Endodermal cell (in vitro differentiated cells): Measurements from ENCODE around the gene KERA. TPM values are rescaled to one million over a fixed set of nuclear protein-coding genes. Genes with fewer than 3 reads are reported as not detected.

Experiments used
- DNase-seq: peaks from one replicate; pipeline ENCODE4 v3.0.0-alpha.2; 2017
- H3K27ac ChIP-seq: 2 replicates; pipeline ENCODE4 v1.5.1; 2013; ENCODE audit warnings: mild to moderate bottlenecking, low read depth, low read length, moderate library complexity
- H3K27me3 ChIP-seq: 2 replicates; pipeline ENCODE4 v1.6.1; 2013; ENCODE audit warnings: mild to moderate bottlenecking, low read length, moderate library complexity; ENCODE audit not compliant: insufficient read depth, control insufficient read depth, poor library complexity, severe bottlenecking
- H3K36me3 ChIP-seq: 2 replicates; pipeline ENCODE4 v1.7.0; 2013; ENCODE audit warnings: mild to moderate bottlenecking, low read length, moderate library complexity; ENCODE audit not compliant: control insufficient read depth, insufficient read depth
- H3K4me1 ChIP-seq: one replicate; pipeline ENCODE4 v1.7.0; 2013; ENCODE audit warnings: low read length; ENCODE audit not compliant: control insufficient read depth, insufficient read depth
- H3K4me3 ChIP-seq: 2 replicates; pipeline ENCODE4 v1.5.1; 2013; ENCODE audit warnings: mild to moderate bottlenecking, low read length, moderate library complexity
- H3K9ac ChIP-seq: 2 replicates; pipeline ENCODE4 v1.6.1; 2013; ENCODE audit warnings: mild to moderate bottlenecking, low read length, moderate library complexity; ENCODE audit not compliant: poor library complexity, severe bottlenecking; ENCODE audit errors: extremely low read depth
- H3K9me3 ChIP-seq: 2 replicates; pipeline ENCODE4 v1.6.1; 2013; ENCODE audit warnings: mild to moderate bottlenecking, low read length, moderate library complexity; ENCODE audit not compliant: control insufficient read depth
- H3K27ac Mint-ChIP-seq: 2 replicates; pipeline ENCODE4 v1.8.0; 2020; ENCODE audit warnings: mixed read lengths
- H3K27me3 Mint-ChIP-seq: 2 replicates; pipeline ENCODE4 v1.8.0; 2021; ENCODE audit warnings: mild to moderate bottlenecking, mixed read lengths; ENCODE audit not compliant: insufficient read depth
- H3K36me3 Mint-ChIP-seq: 2 replicates; pipeline ENCODE4 v1.8.0; 2020; ENCODE audit warnings: low read depth, mixed read lengths
- H3K4me1 Mint-ChIP-seq: 2 replicates; pipeline ENCODE4 v1.8.0; 2020; ENCODE audit warnings: mixed read lengths
- H3K4me3 Mint-ChIP-seq: 2 replicates; pipeline ENCODE4 v1.8.0; 2020; ENCODE audit warnings: mild to moderate bottlenecking, moderate library complexity, mixed read lengths
- H3K9me3 Mint-ChIP-seq: 2 replicates; pipeline ENCODE4 v1.8.0; 2020; ENCODE audit warnings: mild to moderate bottlenecking, mixed read lengths
- WGBS, 2 experiments: methylation state at CpG; one replicate each; pipeline versions ENCODE4 v1.1.5 to v1.1.7; 2013; ENCODE audit warnings: missing lambda C conversion rate in 2 of 2, mixed read lengths in 1 of 2; ENCODE audit not compliant: insufficient coverage in 1 of 2, insufficient read length in 1 of 2; 5-methylcytosine and 5-hydroxymethylcytosine counted together
- total RNA-seq, 2 donors: library from RNA; stranded (reverse); fragmentation: NEBNext Ultra II Directional in 1 of 2; extraction: Animal tissue kit (Norgen Biotek cat#: 25700) in 1 of 2; gene quantifications; 2 replicates in 1 of 2; 3 replicates in 1 of 2; pipeline ENCODE4 v1.2.1, GENCODE V29; 2021
- TF ChIP-seq, protein P1 (sequence below): fragments of 200-600 bp; sonication (generic); conservative IDR thresholded peaks from 2 replicates; pipeline ENCODE4 v1.5.0; 2021; ENCODE audit warnings: antibody characterized with exemption, mild to moderate bottlenecking

The KERA gene
- total RNA-seq, 2 donors from 2014 or later, result not detected

DNA sequence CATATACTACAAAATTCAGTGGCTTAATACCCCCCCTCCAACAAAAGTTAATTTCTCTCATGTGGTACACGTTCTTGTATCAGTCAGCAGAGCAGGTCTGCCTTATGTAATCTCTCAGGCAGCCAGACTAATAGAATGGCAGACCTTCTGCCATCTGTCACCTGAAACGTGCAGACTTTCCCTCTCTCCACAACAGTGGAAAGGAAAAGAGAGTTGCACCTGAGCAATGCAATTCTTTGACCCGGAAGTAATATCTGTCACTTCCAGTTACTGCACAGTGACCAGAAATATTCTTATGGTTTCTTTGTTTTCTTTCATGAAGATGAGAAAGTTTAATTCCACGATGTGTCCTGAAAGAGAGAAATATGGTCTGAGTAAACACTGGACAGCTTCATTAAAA, 14.4 kb downstream of the KERA start:
- 85 to 92% methylated on average over 3 to 4 of the region's 4 CpGs for WGBS, 2 experiments
- no peak overlapping the region for H3K4me3 ChIP-seq
- H3K4me3 Mint-ChIP-seq, result no peak overlapping the region
- no peak overlapping the region for H3K9ac ChIP-seq
- no peaks in the 10 kb centered on the region for H3K9me3 Mint-ChIP-seq
- no peaks in the 10 kb centered on the region for H3K36me3 Mint-ChIP-seq
- TF ChIP-seq, protein P1, sequence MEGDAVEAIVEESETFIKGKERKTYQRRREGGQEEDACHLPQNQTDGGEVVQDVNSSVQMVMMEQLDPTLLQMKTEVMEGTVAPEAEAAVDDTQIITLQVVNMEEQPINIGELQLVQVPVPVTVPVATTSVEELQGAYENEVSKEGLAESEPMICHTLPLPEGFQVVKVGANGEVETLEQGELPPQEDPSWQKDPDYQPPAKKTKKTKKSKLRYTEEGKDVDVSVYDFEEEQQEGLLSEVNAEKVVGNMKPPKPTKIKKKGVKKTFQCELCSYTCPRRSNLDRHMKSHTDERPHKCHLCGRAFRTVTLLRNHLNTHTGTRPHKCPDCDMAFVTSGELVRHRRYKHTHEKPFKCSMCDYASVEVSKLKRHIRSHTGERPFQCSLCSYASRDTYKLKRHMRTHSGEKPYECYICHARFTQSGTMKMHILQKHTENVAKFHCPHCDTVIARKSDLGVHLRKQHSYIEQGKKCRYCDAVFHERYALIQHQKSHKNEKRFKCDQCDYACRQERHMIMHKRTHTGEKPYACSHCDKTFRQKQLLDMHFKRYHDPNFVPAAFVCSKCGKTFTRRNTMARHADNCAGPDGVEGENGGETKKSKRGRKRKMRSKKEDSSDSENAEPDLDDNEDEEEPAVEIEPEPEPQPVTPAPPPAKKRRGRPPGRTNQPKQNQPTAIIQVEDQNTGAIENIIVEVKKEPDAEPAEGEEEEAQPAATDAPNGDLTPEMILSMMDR, result no peak
- DNase-seq, result no peak
- no peak overlapping the region for H3K27ac ChIP-seq
- H3K27me3 ChIP-seq, result no peaks in the 10 kb centered on the region
- no peaks in the 10 kb centered on the region for H3K9me3 ChIP-seq
- no peaks in the 10 kb centered on the region for H3K4me1 ChIP-seq
- no peaks in the 10 kb centered on the region for H3K36me3 ChIP-seq
- no peak overlapping the region for H3K27ac Mint-ChIP-seq
- no peaks in the 10 kb centered on the region for H3K27me3 Mint-ChIP-seq
- no peaks in the 10 kb centered on the region for H3K4me1 Mint-ChIP-seq

DNA sequence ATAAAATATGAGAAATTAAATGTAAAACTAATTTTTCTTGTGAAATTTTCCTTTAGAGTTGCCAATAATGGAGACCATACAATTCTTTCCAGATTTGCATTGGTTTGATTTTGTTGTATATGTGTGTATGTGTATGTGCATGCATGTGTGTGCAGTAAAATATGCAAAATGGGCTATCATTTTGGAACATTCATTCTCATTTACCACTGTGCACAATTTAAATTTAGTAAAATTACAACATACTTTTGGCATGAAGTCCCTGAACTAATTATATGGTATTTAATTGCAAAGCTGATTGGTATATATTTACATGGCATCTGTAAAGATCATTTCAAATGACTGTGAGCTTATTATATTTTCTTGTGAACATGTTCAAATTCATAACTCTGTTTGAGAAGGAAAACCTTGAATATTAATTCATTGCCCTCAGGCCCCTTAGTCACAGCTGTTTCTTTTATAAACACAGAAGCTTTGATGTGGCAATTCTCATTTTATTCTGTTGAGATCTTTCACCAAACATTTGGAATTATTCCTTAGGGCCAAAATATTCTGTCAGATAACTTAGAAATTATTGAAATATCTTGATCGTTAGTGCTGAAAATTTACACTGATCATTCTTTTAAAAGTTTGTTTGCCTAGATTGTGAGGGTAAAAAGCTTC, 17.6 kb downstream of the KERA start:
- no peaks in the 10 kb centered on the region for H3K4me1 ChIP-seq
- H3K9ac ChIP-seq, result no peak overlapping the region
- no peaks in the 10 kb centered on the region for H3K9me3 ChIP-seq
- no peaks in the 10 kb centered on the region for H3K27me3 Mint-ChIP-seq
- no peaks in the 10 kb centered on the region for H3K9me3 Mint-ChIP-seq
- no peaks in the 10 kb centered on the region for H3K27me3 ChIP-seq
- no peaks in the 10 kb centered on the region for H3K4me1 Mint-ChIP-seq
- no peak overlapping the region for H3K27ac ChIP-seq
- H3K36me3 Mint-ChIP-seq, result no peaks in the 10 kb centered on the region
- no peak overlapping the region for H3K4me3 ChIP-seq
- no peak overlapping the region for H3K4me3 Mint-ChIP-seq
- no peak overlapping the region for H3K27ac Mint-ChIP-seq
- 71 to 100% methylated on average over 1 of the region's 1 CpG for WGBS, 2 experiments
- H3K36me3 ChIP-seq, result no peaks in the 10 kb centered on the region
- no peak for DNase-seq
- TF ChIP-seq, protein P1, result no peak

DNA sequence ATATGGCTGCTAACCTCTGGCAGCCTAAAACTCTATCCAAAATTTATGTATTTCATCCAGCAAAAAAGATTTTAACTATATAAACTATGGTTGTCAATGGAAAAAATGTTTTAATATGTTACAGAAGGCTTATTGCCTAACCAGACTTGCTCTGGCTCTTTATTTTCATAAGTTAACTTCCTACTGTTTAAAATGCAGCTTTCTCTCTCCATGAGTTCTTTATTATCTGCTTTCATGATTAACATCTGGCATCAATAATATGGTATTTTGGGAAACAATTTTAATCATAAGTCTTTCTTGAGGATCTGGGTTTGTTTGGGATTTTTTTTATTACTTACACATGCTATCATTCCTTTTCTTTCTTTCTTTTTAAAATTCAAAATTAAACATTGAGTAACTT, 20.5 kb downstream of the KERA start:
- Histone ChIP-seq H3K4me3 (no peak overlapping the region), H3K4me1 (no peaks in the 10 kb centered on the region), H3K27me3 (no peaks in the 10 kb centered on the region), H3K36me3 (no peaks in the 10 kb centered on the region), H3K9ac (no peak overlapping the region), H3K27ac (no peak overlapping the region), H3K9me3 (no peaks in the 10 kb centered on the region)
- TF ChIP-seq, protein P1, result no peak
- Mint-ChIP-seq H3K4me3 (no peak overlapping the region), H3K4me1 (no peaks in the 10 kb centered on the region), H3K9me3 (no peaks in the 10 kb centered on the region), H3K36me3 (no peaks in the 10 kb centered on the region), H3K27ac (no peak overlapping the region), H3K27me3 (no peaks in the 10 kb centered on the region)
- DNase-seq, result no peak
